HEK293 (cell line): Measurements from ENCODE around the gene PYGM.

Experiments used
- CTCF ChIA-PET: fragments of 350-600 bp; formaldehyde crosslinking; extraction: SDS; loops from one replicate; lab custom pipeline; 2021; ENCODE audit warnings: antibody characterized with exemption; lab: Yijun Ruan, JAX
- POLR2A ChIA-PET: fragments of 300-600 bp; formaldehyde crosslinking; extraction: SDS; loops from one replicate; lab custom pipeline; 2020; ENCODE audit warnings: antibody characterized with exemption, inconsistent platforms; lab: Yijun Ruan, JAX
- H3K27ac ChIP-seq: fragments of 200-500 bp; sonication (Bioruptor generic); 2 replicates; pipeline ENCODE4 v1.5.1; 2014; ENCODE audit warnings: low read depth, low read length, control low read depth, inconsistent platforms; ENCODE audit errors: extremely low read depth
- H3K36me3 ChIP-seq, 2 experiments: fragments of 200-500 bp in 1 of 2; sonication (Bioruptor generic) in 1 of 2; 1 replicate in 1 of 2; 2 replicates in 1 of 2; pipeline ENCODE4 v1.5.1; 2014 to 2017; ENCODE audit warnings: inconsistent platforms in 2 of 2, low read length in 2 of 2; ENCODE audit not compliant: control insufficient read depth in 2 of 2, insufficient read depth in 1 of 2
- H3K4me1 ChIP-seq: fragments of 200-500 bp; sonication (Bioruptor generic); 2 replicates; pipeline ENCODE4 v1.5.1; 2014; ENCODE audit warnings: mild to moderate bottlenecking, low read length, inconsistent platforms; ENCODE audit not compliant: control insufficient read depth, insufficient read depth
- H3K4me3 ChIP-seq: 2 replicates; pipeline ENCODE4 v1.5.1; 2011; ENCODE audit warnings: low read depth, mild to moderate bottlenecking, control low read depth, low read length, moderate library complexity
- H3K9me3 ChIP-seq: fragments of 200-500 bp; sonication (Bioruptor generic); 2 replicates; pipeline ENCODE4 v1.5.1; 2014; ENCODE audit warnings: low read depth, low read length, inconsistent platforms; ENCODE audit not compliant: control insufficient read depth, insufficient read depth
- ATF2 ChIP-seq: fragments of 450-650 bp; formaldehyde crosslinking; IDR thresholded peaks from 2 replicates; pipeline ENCODE4 v1.5.1; 2016; ENCODE audit warnings: missing biosample characterization, missing genetic modification characterization, low read depth
- HIC1 ChIP-seq: fragments of 450-650 bp; formaldehyde crosslinking; IDR thresholded peaks from 2 replicates; pipeline ENCODE4 v1.5.1; 2016; ENCODE audit warnings: missing biosample characterization, missing genetic modification characterization
- MZF1 ChIP-seq: fragments of 450-650 bp; formaldehyde crosslinking; IDR thresholded peaks from 2 replicates; pipeline ENCODE4 v1.5.1; 2017; ENCODE audit warnings: missing biosample characterization, missing genetic modification characterization, borderline replicate concordance
- YY1 ChIP-seq: fragments of 450-650 bp; formaldehyde crosslinking; IDR thresholded peaks from 2 replicates; pipeline ENCODE4 v1.5.1; 2018; ENCODE audit warnings: missing biosample characterization, missing genetic modification characterization
- ZBTB20 ChIP-seq: fragments of 450-650 bp; formaldehyde crosslinking; IDR thresholded peaks from 2 replicates; pipeline ENCODE4 v1.5.1; 2016; ENCODE audit warnings: missing biosample characterization, missing genetic modification characterization
- ZNF221 ChIP-seq: fragments of 450-650 bp; formaldehyde crosslinking; IDR thresholded peaks from 2 replicates; pipeline ENCODE4 v1.5.1; 2017; ENCODE audit warnings: missing biosample characterization, missing genetic modification characterization, borderline replicate concordance
- ZNF473 ChIP-seq: fragments of 450-650 bp; formaldehyde crosslinking; IDR thresholded peaks from 2 replicates; pipeline ENCODE4 v1.5.1; 2017; ENCODE audit warnings: missing biosample characterization, missing genetic modification characterization
- ZNF555 ChIP-seq: fragments of 450-650 bp; formaldehyde crosslinking; conservative IDR thresholded peaks from 2 replicates; pipeline ENCODE4 v1.5.1; 2017; ENCODE audit warnings: missing biosample characterization, mild to moderate bottlenecking, missing genetic modification characterization, inconsistent platforms
- ZNF658 ChIP-seq: fragments of 450-650 bp; formaldehyde crosslinking; IDR thresholded peaks from 2 replicates; pipeline ENCODE4; 2016; ENCODE audit warnings: missing biosample characterization, missing genetic modification characterization
- ZNF677 ChIP-seq: fragments of 450-650 bp; IDR thresholded peaks from 2 replicates; pipeline ENCODE4 v1.5.0; 2018; ENCODE audit warnings: missing biosample characterization, mild to moderate bottlenecking, missing genetic modification characterization, moderate library complexity
- ZNF768 ChIP-seq: fragments of 450-650 bp; formaldehyde crosslinking; IDR thresholded peaks from 2 replicates; pipeline ENCODE4 v1.5.1; 2018; ENCODE audit warnings: missing biosample characterization, mild to moderate bottlenecking, missing genetic modification characterization
- ZNF776 ChIP-seq: fragments of 450-650 bp; formaldehyde crosslinking; IDR thresholded peaks from 2 replicates; pipeline ENCODE4 v1.5.0; 2017; ENCODE audit warnings: missing biosample characterization, missing genetic modification characterization, borderline replicate concordance
- ZNF785 ChIP-seq: fragments of 450-650 bp; formaldehyde crosslinking; IDR thresholded peaks from 2 replicates; pipeline ENCODE4 v1.5.1; 2016; ENCODE audit warnings: missing biosample characterization, missing genetic modification characterization
- ZSCAN18 ChIP-seq: fragments of 450-650 bp; formaldehyde crosslinking; IDR thresholded peaks from 2 replicates; pipeline ENCODE4 v1.5.1; 2016; ENCODE audit warnings: missing biosample characterization, missing genetic modification characterization

The PYGM gene

GRCh38 chr11:64759131-64759721 lies 548 bp downstream of the PYGM start (continued):
- TF ChIP-seq ZSCAN18 (tag by site-specific recombination) = no peak
- no peak for TF ChIP-seq ZNF776 (tag by site-specific recombination)
- no peak for TF ChIP-seq HIC1 (tag by site-specific recombination)
- no peak for TF ChIP-seq ZNF785 (tag by site-specific recombination)
- no peak for TF ChIP-seq ZNF677 (tag by site-specific recombination)

- no peaks in the 10 kb centered on the region for H3K9me3 ChIP-seq
- POLR2A ChIA-PET = interaction anchor here (0.5 kb wide), 1 partner anchor 270 kb away, joined by 3 read pairs; no protein-coding TSS in a partner anchor
- CTCF ChIA-PET = interaction anchor here (0.6 kb wide), 2 partner anchors 14 to 1130 kb away, joined by 3 to 4 read pairs; partner anchors contain the start of gene FIBP
- 0 out of 2 replicates have a peak overlapping the region, but pooled peaks have one; percentile 4 for H3K27ac ChIP-seq
- H3K36me3 ChIP-seq = peaks cover 0 to 18% of the 10 kb centered on the region in 2 experiments; a peak in 1 of 3 replicates
- H3K4me3 ChIP-seq = no peak overlapping the region
- TF ChIP-seq ZBTB20 (tag by site-specific recombination) (no peak), ZNF221 (tag by site-specific recombination) (no peak), ZNF555 (tag by site-specific recombination) (no peak), ZNF785 (tag by site-specific recombination) (no peak)
- no peaks in the 10 kb centered on the region; the same call in 1 of the 2 replicates for H3K4me1 ChIP-seq
Observed at GRCh38 chr11:64758330-64759079, 1.3 kb downstream of the PYGM start.

DNA sequence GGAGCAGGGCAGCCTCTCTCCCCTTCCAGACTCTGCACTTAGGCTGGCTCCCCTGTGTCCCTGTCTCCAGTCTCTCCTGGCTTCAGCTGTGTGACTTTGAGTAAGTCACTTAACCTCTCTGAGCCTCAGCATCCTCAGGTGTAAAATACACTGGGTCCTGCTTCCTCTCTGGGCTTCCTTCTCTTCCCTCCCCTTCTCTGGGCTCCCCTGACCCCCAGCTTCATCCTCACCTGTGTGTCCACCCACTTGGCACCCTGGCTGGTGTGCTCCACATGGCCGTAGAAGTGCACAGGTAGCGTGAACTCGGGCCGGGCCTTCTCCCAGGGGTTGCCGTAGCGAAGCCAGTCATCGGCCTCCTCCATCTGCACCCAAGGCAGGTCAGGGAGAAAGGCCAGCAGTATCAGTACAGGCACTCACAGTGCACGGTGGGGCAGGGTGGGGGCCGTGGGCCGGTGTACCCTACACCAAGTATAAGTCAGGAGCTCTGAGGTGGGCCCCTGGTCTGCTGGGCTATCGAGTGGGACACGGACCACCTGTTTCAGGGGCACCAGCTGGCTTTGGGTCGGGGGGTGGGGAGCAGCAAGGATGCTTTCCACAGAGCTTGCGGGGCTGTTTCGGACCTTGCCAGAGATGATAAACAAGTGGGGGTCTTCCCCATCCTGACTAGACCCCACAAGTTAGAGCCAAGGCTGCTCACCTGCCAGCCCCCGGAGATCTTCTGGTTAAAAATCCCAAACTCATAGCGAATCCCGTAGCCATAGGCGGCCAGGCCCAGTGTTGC lies 2.0 kb downstream of the PYGM start:
- Histone ChIP-seq H3K9me3 (no peaks in the 10 kb centered on the region), H3K36me3 (peaks cover 0 to 11% of the 10 kb centered on the region in 2 experiments; a peak in 1 of 3 replicates), H3K4me3 (no peak overlapping the region), H3K4me1 (no peaks in the 10 kb centered on the region), H3K27ac (no peak overlapping the region)
- CTCF ChIA-PET = interaction anchor here (0.6 to 1.7 kb wide), 2 partner anchors 10 to 13 kb away, joined by 4 to 7 read pairs; no protein-coding TSS in a partner anchor
- POLR2A ChIA-PET = interaction anchor here (0.5 kb wide), 1 partner anchor 35 kb away, joined by 7 read pairs; the partner anchor contains the start of gene NRXN2
- TF ChIP-seq ATF2 (tag by site-specific recombination) = no peak
- no peak for TF ChIP-seq MZF1
- no peak for TF ChIP-seq ZNF658
- TF ChIP-seq ZNF473 (tag by site-specific recombination) = no peak
- no peak for TF ChIP-seq YY1 (tag by site-specific recombination)
- peak; percentile 71; the same call in 1 of the 2 replicates for TF ChIP-seq ZNF768 (tag by site-specific recombination)
